Measurements from ENCODE around the gene TREM2. TPM values are rescaled to one million over a fixed set of nuclear protein-coding genes. Genes with fewer than 3 reads are reported as not detected.

TREM2 gene
- total and polyA plus RNA-seq, 2 of the 8 experiments (the other 6 are each of a cell fraction or from before 2014, with no cell fraction given) = 0.20 TPM; not detected in 1

GRCh38 chr6:41191569-41191968, 28.7 kb upstream of the TREM2 start:
- Histone ChIP-seq H3K79me1 (ENCODE audit: low read depth, low read length) (no peaks in the 10 kb centered on the region), H2BK5ac (ENCODE audit: low read depth, low read length) (no peak overlapping the region), H4K5ac (ENCODE audit: insufficient read length, low read depth, low read length) (no peak overlapping the region), H3K23me2 (ENCODE audit: low read depth, low read length) (no peaks in the 10 kb centered on the region), H3K4ac (replicated peaks; ENCODE audit: insufficient read length, low read depth, low read length) (no peak overlapping the region), H3K4me1 (replicated peaks in 1 of 4; ENCODE audit: control insufficient read depth in 3 of 4, insufficient read depth in 4 of 4, low read length in 3 of 4) (no peaks in the 10 kb centered on the region; a peak in 1 of 7 replicates), H2BK20ac (ENCODE audit: low read length) (no peak overlapping the region), H2BK120ac (replicated peaks; ENCODE audit: low read depth, low read length) (no peak overlapping the region), H4K8ac (ENCODE audit: extremely low read depth, insufficient read depth, low read length) (0 out of 2 replicates have a peak overlapping the region, but pooled peaks have one; percentile 7), H3K9me3 (ENCODE audit: insufficient read depth in 2 of 2, low read depth in 1 of 2, low read length in 1 of 2) (peaks cover 5 to 16% of the 10 kb centered on the region in 2 experiments; a peak in 3 of 4 replicates), H3K79me2 (ENCODE audit: control insufficient read depth in 1 of 2, insufficient read depth in 2 of 2, low read length in 2 of 2) (no peaks in the 10 kb centered on the region), H3K14ac (ENCODE audit: insufficient read length) (no peak overlapping the region), H4K91ac (replicated peaks; ENCODE audit: insufficient read length, low read length) (no peak overlapping the region), H2BK15ac (ENCODE audit: low read length) (no peak overlapping the region), H3K4me2 (ENCODE audit: insufficient read depth in 1 of 2, low read depth in 2 of 2, low read length in 2 of 2) (no peak overlapping the region), H3K56ac (replicated peaks; ENCODE audit: insufficient read length, low read depth, low read length) (no peak overlapping the region), H3K27ac (ENCODE audit: low read depth, low read length) (no peak overlapping the region), H3K27me3 (replicated peaks in 1 of 4; ENCODE audit: control insufficient read depth in 3 of 4, extremely low read depth in 1 of 4, insufficient read depth in 3 of 4, low read length in 3 of 4) (no peaks in the 10 kb centered on the region), H2AFZ (ENCODE audit: low read length) (peak overlapping the region; percentile 93), H3K18ac (ENCODE audit: extremely low read depth, low read length) (0 out of 2 replicates have a peak overlapping the region, but pooled peaks have one; percentile 62), H3K4me3 (ENCODE audit: extremely low read depth in 1 of 4, insufficient read depth in 2 of 4, low read depth in 3 of 4, low read length in 4 of 4) (no peak overlapping the region), H3K36me3 (ENCODE audit: control insufficient read depth in 2 of 4, insufficient read depth in 4 of 4, low read length in 3 of 4) (no peaks in the 10 kb centered on the region), H4K20me1 (replicated peaks in 1 of 2; ENCODE audit: control insufficient read depth in 1 of 2, insufficient read depth in 2 of 2, low read length in 2 of 2) (no peaks in the 10 kb centered on the region), H3K9ac (replicated peaks in 1 of 4; ENCODE audit: extremely low read depth in 1 of 4, low read depth in 3 of 4, low read length in 3 of 4) (no peak overlapping the region), H2BK12ac (ENCODE audit: low read depth, low read length) (no peak overlapping the region), H2AK5ac (ENCODE audit: low read depth, low read length) (no peak overlapping the region), H3K23ac (ENCODE audit: insufficient read length) (no peak overlapping the region)
- ChIA-PET POLR2A (ENCODE audit: partially characterized antibody) (interaction anchor here (1.2 kb wide), 1 partner anchor 38 kb away, joined by 3 read pairs; no protein-coding TSS in a partner anchor), CTCF (ENCODE audit: partially characterized antibody) (interaction anchor here (0.7 to 6.2 kb wide), 38 partner anchors 10 to 411 kb away, joined by 3 to 51 read pairs (median 5); partner anchors contain the start of genes TREM1, TREM2, TREML2 and TREML4)
- WGBS, 2 experiments (ENCODE audit: extremely low coverage in 1 of 2, insufficient coverage in 1 of 2, insufficient read length in 1 of 2, insufficient replicate concordance in 2 of 2, low coverage in 1 of 2, low lambda C conversion rate in 2 of 2, missing lambda C conversion rate in 1 of 2) = 37% methylated on average over 4 of the region's 6 CpGs; no CpG with 5 or more reads in 1 of the 2 experiments
- FAIRE-seq = no peak
- DNase-seq (ENCODE audit: low read depth in 1 of 2, low spot score in 2 of 2) = peak in 1 of 2 experiments; percentile 87
- TF ChIP-seq BRCA1 (IDR thresholded peaks at IDR 0.05; ENCODE audit: low read depth, low read length) (no peak), TEAD4 (IDR thresholded peaks at IDR 0.05; ENCODE audit: low read depth, low read length) (no peak), RAD21 (IDR thresholded peaks at IDR 0.05 in 1 of 2, conservative IDR thresholded peaks at IDR 0.05 in 1 of 2; ENCODE audit: low read depth in 2 of 2, low read length in 2 of 2) (peak; percentile 55 to 71), ATF2 (IDR thresholded peaks at IDR 0.05; ENCODE audit: low read length) (no peak), USF2 (IDR thresholded peaks at IDR 0.05; ENCODE audit: low read length) (no peak), CTCF (IDR thresholded peaks at IDR 0.05; ENCODE audit: control extremely low read depth in 1 of 3, insufficient read depth in 1 of 3, low read depth in 1 of 3, low read length in 3 of 3) (peak; percentile 88 to 92 (median 88))
